Measurements from ENCODE around the gene NLRP9.

Gene NLRP9

GRCh38 chr19:55670280-55671053 lies 67.7 kb downstream of the NLRP9 start:
- DNase-seq: no peak

GRCh38 chr19:55669418-55670279 lies 68.6 kb downstream of the NLRP9 start:
- no peak for DNase-seq

GRCh38 chr19:55668603-55669348 lies 69.4 kb downstream of the NLRP9 start:
- DNase-seq: no peak

GRCh38 chr19:55667958-55668357 lies 70.2 kb downstream of the NLRP9 start:
- no peak for DNase-seq

- no peak for DNase-seq
Measured at GRCh38 chr19:55667511-55667910, 70.7 kb downstream of the NLRP9 start.

- no peak for DNase-seq
Measured at GRCh38 chr19:55667006-55667381, 71.2 kb downstream of the NLRP9 start.

- no peak for DNase-seq
Measured at GRCh38 chr19:55666343-55667005, 71.7 kb downstream of the NLRP9 start.

- no peak for DNase-seq
Measured at GRCh38 chr19:55663846-55664536, 74.2 kb downstream of the NLRP9 start.

- no peak for DNase-seq
Measured at GRCh38 chr19:55661826-55662225, 76.4 kb downstream of the NLRP9 start.

- no peak for DNase-seq
Measured at GRCh38 chr19:55660991-55661390, 77.2 kb downstream of the NLRP9 start.

- no peak for DNase-seq
Measured at GRCh38 chr19:55660404-55660803, 77.8 kb downstream of the NLRP9 start.

GRCh38 chr19:55659822-55660221 lies 78.4 kb downstream of the NLRP9 start:
- no peak for DNase-seq

GRCh38 chr19:55658846-55659459 lies 79.2 kb downstream of the NLRP9 start:
- DNase-seq: no peak

Data from NCI-H510A treated with DMSO at 0.1 percent for 48 hours (cell line).